ENCODE data around the gene GSN. TPM values are rescaled to one million over a fixed set of nuclear protein-coding genes. Genes with fewer than 3 reads are reported as not detected.

GSN gene
- total and polyA plus RNA-seq, 2 of the 8 experiments (the other 6 are each of a cell fraction or from before 2014, with no cell fraction given): 52.3 to 94.5 TPM

DNA sequence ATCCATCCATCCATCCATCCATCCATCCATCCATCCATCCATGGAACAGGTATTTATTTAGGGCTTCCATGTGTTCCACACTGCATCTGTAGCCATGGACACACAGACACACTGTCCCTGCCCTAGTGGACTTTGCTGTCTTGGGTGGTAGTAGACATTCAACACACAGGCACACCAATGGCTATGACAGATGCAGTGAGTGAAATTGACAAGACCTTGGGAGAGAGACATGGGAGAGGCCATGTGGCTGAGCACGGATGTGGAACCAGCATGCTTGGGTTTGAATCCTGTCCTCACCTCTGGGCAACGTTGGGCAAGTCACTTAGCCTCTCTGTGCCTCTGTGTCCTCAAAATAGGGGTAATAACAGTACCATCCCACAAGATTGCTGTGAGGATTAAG, 56.8 kb downstream of the GSN start:
- H3K36me3 ChIP-seq (ENCODE audit: control insufficient read depth in 2 of 4, insufficient read depth in 4 of 4, low read length in 3 of 4): peaks cover 0 to 6% (median 3%) of the 10 kb centered on the region in 4 experiments; a peak in 3 of 8 replicates
- H3K4me1 ChIP-seq (replicated peaks in 1 of 4; ENCODE audit: control insufficient read depth in 3 of 4, insufficient read depth in 4 of 4, low read length in 3 of 4): no peaks in the 10 kb centered on the region
- no peak overlapping the region for H2BK20ac ChIP-seq (ENCODE audit: low read length)
- no peak overlapping the region for H4K8ac ChIP-seq (ENCODE audit: extremely low read depth, insufficient read depth, low read length)
- no peaks in the 10 kb centered on the region for H3K79me1 ChIP-seq (ENCODE audit: low read depth, low read length)
- 90% methylated on average over 2 of the region's 2 CpGs; no CpG with 5 or more reads in 1 of the 2 experiments for whole genome bisulfite sequencing, 2 experiments (ENCODE audit: extremely low coverage in 1 of 2, insufficient coverage in 1 of 2, insufficient read length in 1 of 2, insufficient replicate concordance in 2 of 2, low coverage in 1 of 2, low lambda C conversion rate in 2 of 2, missing lambda C conversion rate in 1 of 2)
- H2BK12ac ChIP-seq (ENCODE audit: low read depth, low read length): no peak overlapping the region
- no peak overlapping the region for H2BK15ac ChIP-seq (ENCODE audit: low read length)
- H3K23me2 ChIP-seq (ENCODE audit: low read depth, low read length): no peaks in the 10 kb centered on the region
- H3K4ac ChIP-seq (replicated peaks; ENCODE audit: insufficient read length, low read depth, low read length): no peak overlapping the region
- no peaks in the 10 kb centered on the region for H3K9me3 ChIP-seq (ENCODE audit: insufficient read depth in 2 of 2, low read depth in 1 of 2, low read length in 1 of 2)
- no peak overlapping the region for H3K4me3 ChIP-seq (ENCODE audit: extremely low read depth in 1 of 4, insufficient read depth in 2 of 4, low read depth in 3 of 4, low read length in 4 of 4)
- POLR2A ChIA-PET (ENCODE audit: partially characterized antibody): no interaction called here
- no peak overlapping the region for H3K56ac ChIP-seq (replicated peaks; ENCODE audit: insufficient read length, low read depth, low read length)
- H3K27ac ChIP-seq (ENCODE audit: low read depth, low read length): no peak overlapping the region
- no peak overlapping the region for H2BK120ac ChIP-seq (replicated peaks; ENCODE audit: low read depth, low read length)
- H3K9ac ChIP-seq (replicated peaks in 1 of 4; ENCODE audit: extremely low read depth in 1 of 4, low read depth in 3 of 4, low read length in 3 of 4): no peak overlapping the region
- no peak overlapping the region for H2AFZ ChIP-seq (ENCODE audit: low read length)
- H2BK5ac ChIP-seq (ENCODE audit: low read depth, low read length): no peak overlapping the region
- H3K23ac ChIP-seq (ENCODE audit: insufficient read length): no peak overlapping the region
- no peak overlapping the region for H4K91ac ChIP-seq (replicated peaks; ENCODE audit: insufficient read length, low read length)
- H3K4me2 ChIP-seq (ENCODE audit: insufficient read depth in 1 of 2, low read depth in 2 of 2, low read length in 2 of 2): no peak overlapping the region
- H3K14ac ChIP-seq (ENCODE audit: insufficient read length): no peak overlapping the region
- no peak overlapping the region for H4K5ac ChIP-seq (ENCODE audit: insufficient read length, low read depth, low read length)
- no peak overlapping the region for H3K18ac ChIP-seq (ENCODE audit: extremely low read depth, low read length)
- no peaks in the 10 kb centered on the region for H3K79me2 ChIP-seq (ENCODE audit: control insufficient read depth in 1 of 2, insufficient read depth in 2 of 2, low read length in 2 of 2)
- CTCF ChIA-PET (ENCODE audit: partially characterized antibody): interaction anchor here (2.3 kb wide), 1 partner anchor 75 kb away, joined by 6 read pairs; no protein-coding TSS in a partner anchor
- peaks cover 0 to 3% of the 10 kb centered on the region in 2 experiments for H4K20me1 ChIP-seq (replicated peaks in 1 of 2; ENCODE audit: control insufficient read depth in 1 of 2, insufficient read depth in 2 of 2, low read length in 2 of 2)
- FAIRE-seq (no peak), DNase-seq (ENCODE audit: low read depth in 1 of 2, low spot score in 2 of 2) (no peak)
- no peak overlapping the region for H2AK5ac ChIP-seq (ENCODE audit: low read depth, low read length)
- H3K27me3 ChIP-seq (replicated peaks in 1 of 4; ENCODE audit: control insufficient read depth in 3 of 4, extremely low read depth in 1 of 4, insufficient read depth in 3 of 4, low read length in 3 of 4): no peaks in the 10 kb centered on the region
- TF ChIP-seq RBBP5 (IDR thresholded peaks at IDR 0.05; ENCODE audit: borderline replicate concordance, low read depth, low read length): no peak

Data from H1 (cell line).